Calu3 (cell line): Measurements from ENCODE around the gene RBM33. TPM values are rescaled to one million over a fixed set of nuclear protein-coding genes. Genes with fewer than 3 reads are reported as not detected.
"Not testable (repeated sequence)": the region's sequence is repeated elsewhere in the genome, so short reads cannot be mapped to it uniquely, and the experiment has no call there.

Experiments used
- BruUV-seq: library from RNA; stranded (reverse); fragments of 400-500 nt; replicated peaks from 2 replicates; lab custom pipeline; 2021; lab: Mats Ljungman, UMichigan
- CTCF ChIA-PET: fragments of 300-600 bp; sonication (Branson Sonifier 250); formaldehyde crosslinking; loops from one replicate; lab custom pipeline; 2022; ENCODE audit warnings: antibody characterized with exemption; lab: Charles Lee
- DNase-seq: peaks from one replicate; pipeline ENCODE4 v3.0.0; 2022
- H3K27ac Mint-ChIP-seq: one replicate; pipeline ENCODE4 v1.8.0; 2022; ENCODE audit warnings: mixed read lengths; ENCODE audit not compliant: unreplicated experiment
- H3K27me3 Mint-ChIP-seq: one replicate; pipeline ENCODE4 v1.8.0; 2022; ENCODE audit warnings: mixed read lengths; ENCODE audit not compliant: unreplicated experiment
- H3K36me3 Mint-ChIP-seq: one replicate; pipeline ENCODE4 v1.8.0; 2022; ENCODE audit warnings: mild to moderate bottlenecking, moderate library complexity, mixed read lengths; ENCODE audit not compliant: insufficient read depth, unreplicated experiment
- H3K4me1 Mint-ChIP-seq: one replicate; pipeline ENCODE4 v1.8.0; 2022; ENCODE audit warnings: mild to moderate bottlenecking, low read depth, mixed read lengths; ENCODE audit not compliant: unreplicated experiment
- H3K4me3 Mint-ChIP-seq: one replicate; pipeline ENCODE4 v1.8.0; 2022; ENCODE audit warnings: mild to moderate bottlenecking, low read depth, moderate library complexity, mixed read lengths; ENCODE audit not compliant: unreplicated experiment
- H3K9me3 Mint-ChIP-seq: one replicate; pipeline ENCODE4 v1.8.0; 2022; ENCODE audit warnings: low read depth, mixed read lengths; ENCODE audit not compliant: unreplicated experiment
- CTCF ChIP-seq: fragments of 200-600 bp; IDR thresholded peaks from one replicate; pipeline ENCODE4 v1.8.0; 2022; ENCODE audit warnings: antibody characterized with exemption; ENCODE audit not compliant: unreplicated experiment
- intact Hi-C: fragments of 100-400 bp; cut with micrococcal nuclease; formaldehyde crosslinking; loops from one replicate; pipeline ENCODE4 v1.10.0; 2022; ENCODE audit not compliant: unreplicated experiment
- total RNA-seq: library from RNA; stranded (reverse); gene quantifications from 2 replicates; pipeline ENCODE4 v1.2.3, GENCODE V29; 2022

Gene RBM33
- total RNA-seq, 1 experiment from 2014 or later: 82.9 TPM

- no TSS peak for BruUV-seq
- no peaks in the 10 kb centered on the region for H3K9me3 Mint-ChIP-seq
Observed at GRCh38 chr7:155814316-155815276, 170.1 kb downstream of the RBM33 start.

DNA sequence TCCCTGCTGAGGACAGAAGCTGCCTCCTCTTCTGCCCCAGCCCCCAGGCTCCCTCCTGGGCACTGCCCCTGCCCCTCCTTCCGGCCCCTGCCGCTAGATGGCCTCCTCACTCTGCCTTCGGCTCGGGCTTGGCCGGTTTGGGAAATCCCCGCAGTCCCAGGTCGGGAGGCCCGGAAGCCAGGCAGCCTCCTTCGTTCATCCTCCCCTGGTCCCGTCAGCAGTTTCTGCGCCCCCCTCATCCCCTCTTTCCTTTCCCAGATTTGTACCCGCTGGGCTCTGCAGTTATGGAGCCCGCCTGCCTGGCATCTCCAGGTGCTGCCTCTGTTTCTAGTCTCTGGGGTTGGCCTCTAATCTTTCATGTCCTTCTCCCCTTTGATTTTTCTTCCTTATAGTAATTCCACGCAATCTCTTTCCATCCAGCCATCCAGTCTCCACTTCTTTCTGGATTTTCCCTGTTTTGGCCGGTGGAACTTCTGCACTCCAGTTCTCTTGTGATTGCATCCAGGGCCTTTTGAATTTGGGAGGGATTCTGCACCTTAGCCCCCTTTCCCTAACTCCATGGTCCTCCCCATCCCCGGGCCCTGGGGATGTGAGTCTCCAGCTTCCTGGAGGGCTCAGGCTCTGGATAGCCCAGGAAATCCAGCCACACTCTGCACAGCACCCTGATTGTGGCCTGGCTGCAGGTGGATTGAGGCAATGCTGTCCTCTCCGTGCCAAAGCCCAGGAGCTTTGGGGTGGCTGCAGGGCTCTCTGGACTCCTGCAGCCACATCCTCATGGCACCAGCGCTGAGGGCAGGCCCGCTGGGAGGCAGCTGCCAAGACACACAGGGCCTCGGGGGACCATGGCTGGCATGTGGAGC is 171.1 kb downstream of the RBM33 start:
- TF ChIP-seq CTCF: peak; percentile 83
- intact Hi-C loops: loop anchor here (1.0 to 10.0 kb wide), 6 partner anchors 47 to 949 kb away; no protein-coding TSS in a partner anchor
- CTCF ChIA-PET: no interaction called here
- Mint-ChIP-seq H3K4me3 (peak overlapping the region; percentile 36), H3K27ac (peak overlapping the region; percentile 63), H3K9me3 (no peaks in the 10 kb centered on the region), H3K27me3 (peaks cover 40% of the 10 kb centered on the region), H3K4me1 (peaks cover 45% of the 10 kb centered on the region), H3K36me3 (peaks cover 17% of the 10 kb centered on the region)
- peak; percentile 93 for DNase-seq
- BruUV-seq: no TSS peak

More at GRCh38 chr7:155814316-155815276, 170.1 kb downstream of the RBM33 start:
- TF ChIP-seq CTCF: no peak
- no peak for DNase-seq
- Mint-ChIP-seq H3K36me3 (peaks cover 17% of the 10 kb centered on the region), H3K4me3 (no peak overlapping the region), H3K27ac (no peak overlapping the region), H3K27me3 (peaks cover 45% of the 10 kb centered on the region), H3K4me1 (peaks cover 47% of the 10 kb centered on the region)
- intact Hi-C loops: loop anchor here (1.0 to 10.0 kb wide), 6 partner anchors 48 to 950 kb away; no protein-coding TSS in a partner anchor
- CTCF ChIA-PET: interaction anchor here (0.6 to 1.0 kb wide), 4 partner anchors 13 to 949 kb away, joined by 3 read pairs; no protein-coding TSS in a partner anchor

DNA sequence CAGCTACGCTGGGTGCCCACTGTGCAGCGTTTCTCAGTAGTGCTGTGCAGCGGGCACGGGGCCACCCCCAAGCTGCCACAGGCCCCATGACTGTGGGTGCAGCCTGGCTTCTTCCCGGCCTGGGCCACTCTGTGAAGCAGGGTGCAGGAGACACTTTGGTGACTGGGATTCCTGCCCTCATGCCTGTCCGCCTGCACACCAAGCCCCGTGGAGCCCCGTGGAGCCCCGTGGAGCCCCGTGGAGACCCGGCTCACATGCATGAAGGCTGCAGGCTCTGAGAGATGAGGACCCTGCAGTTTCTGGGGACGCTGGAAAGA is 171.7 kb downstream of the RBM33 start:
- H3K27me3 Mint-ChIP-seq: peaks cover 34% of the 10 kb centered on the region
- no peak overlapping the region for H3K27ac Mint-ChIP-seq
- no peak for TF ChIP-seq CTCF
- intact Hi-C loops: loop anchor here (5.0 to 10.0 kb wide), 3 partner anchors 46 to 949 kb away; no protein-coding TSS in a partner anchor
- CTCF ChIA-PET: no interaction called here
- H3K36me3 Mint-ChIP-seq: peaks cover 17% of the 10 kb centered on the region
- no peak overlapping the region for H3K4me3 Mint-ChIP-seq
- DNase-seq: no peak
- no peaks in the 10 kb centered on the region for H3K9me3 Mint-ChIP-seq
- BruUV-seq: no TSS peak
- peaks cover 39% of the 10 kb centered on the region for H3K4me1 Mint-ChIP-seq

DNA sequence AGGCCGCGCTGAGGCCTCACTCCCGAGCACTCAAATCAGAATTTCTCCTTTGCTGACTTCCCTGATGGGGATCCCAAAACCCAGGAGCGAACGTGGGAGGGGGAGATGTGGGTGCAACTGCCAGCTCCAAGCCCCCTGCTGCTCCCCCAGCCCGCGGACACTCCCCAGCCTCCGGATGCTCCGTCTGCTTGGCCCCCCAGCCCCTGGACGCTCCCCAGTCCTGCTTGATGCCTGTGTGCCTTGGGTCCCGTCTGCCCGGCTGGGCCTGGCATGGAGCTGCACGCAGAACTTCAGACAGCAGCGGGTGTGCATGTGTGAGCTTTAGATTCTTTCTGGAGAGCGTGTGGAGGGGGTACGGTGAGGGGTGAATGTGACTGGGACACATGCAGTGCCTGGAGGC is 172.5 kb downstream of the RBM33 start:
- no peak overlapping the region for H3K4me3 Mint-ChIP-seq
- no peak overlapping the region for H3K27ac Mint-ChIP-seq
- peaks cover 12% of the 10 kb centered on the region for H3K36me3 Mint-ChIP-seq
- peaks cover 31% of the 10 kb centered on the region for H3K4me1 Mint-ChIP-seq
- TF ChIP-seq CTCF: no peak
- no TSS peak for BruUV-seq
- CTCF ChIA-PET: no interaction called here
- peaks cover 25% of the 10 kb centered on the region for H3K27me3 Mint-ChIP-seq
- intact Hi-C loops: loop anchor here (5.0 to 10.0 kb wide), 3 partner anchors 45 to 948 kb away; no protein-coding TSS in a partner anchor
- no peak for DNase-seq
- H3K9me3 Mint-ChIP-seq: no peaks in the 10 kb centered on the region

DNA sequence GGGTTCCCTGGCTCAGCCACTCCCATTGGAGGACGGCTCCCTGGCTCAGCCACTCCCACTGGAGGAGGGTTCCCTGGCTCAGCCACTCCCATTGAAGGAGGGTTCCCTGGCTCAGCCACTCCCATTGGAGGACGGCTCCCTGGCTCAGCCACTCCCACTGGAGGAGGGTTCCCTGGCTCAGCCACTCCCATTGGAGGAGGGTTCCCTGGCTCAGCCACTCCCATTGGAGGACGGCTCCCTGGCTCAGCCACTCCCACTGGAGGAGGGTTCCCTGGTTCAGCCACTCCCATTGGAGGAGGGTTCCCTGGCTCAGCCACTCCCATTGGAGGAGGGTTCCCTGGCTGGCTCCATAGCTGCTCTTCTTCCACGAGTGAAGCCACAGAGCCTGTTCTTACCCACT is 173.1 kb downstream of the RBM33 start:
- CTCF ChIA-PET, BruUV-seq, H3K36me3 Mint-ChIP-seq, H3K9me3 Mint-ChIP-seq, H3K27ac Mint-ChIP-seq, H3K4me3 Mint-ChIP-seq: not testable (repeated sequence)
- intact Hi-C loops: loop anchor here (5.0 to 10.0 kb wide), 3 partner anchors 45 to 947 kb away; no protein-coding TSS in a partner anchor
- Mint-ChIP-seq H3K27me3 (peaks cover 20% of the 10 kb centered on the region), H3K4me1 (peaks cover 26% of the 10 kb centered on the region)
- peak; percentile 25 for DNase-seq
